Activated CD4-positive, alpha-beta T cell treated with anti-CD3 and anti-CD28 coated beads, Interleukin-2, amount 10 ng/mL, durations not matched to agents 24 days and 14 days (primary cell): Measurements from ENCODE around the gene SNORC. TPM values are rescaled to one million over a fixed set of nuclear protein-coding genes. Genes with fewer than 3 reads are reported as not detected.

Experiments used
- DNase-seq: peaks from one replicate; pipeline ENCODE4 v3.0.0; 2022
- H3K27ac Mint-ChIP-seq: one replicate; pipeline ENCODE4 v1.8.0; 2022; ENCODE audit warnings: mild to moderate bottlenecking, mixed read lengths
- H3K27me3 Mint-ChIP-seq: one replicate; pipeline ENCODE4 v1.8.0; 2022; ENCODE audit warnings: mixed read lengths
- H3K36me3 Mint-ChIP-seq: one replicate; pipeline ENCODE4 v1.8.0; 2022; ENCODE audit warnings: low read depth, mild to moderate bottlenecking, mixed read lengths
- H3K4me1 Mint-ChIP-seq: one replicate; pipeline ENCODE4 v1.8.0; 2021; ENCODE audit warnings: mixed read lengths
- H3K4me3 Mint-ChIP-seq: one replicate; pipeline ENCODE4 v1.8.0; 2022; ENCODE audit warnings: mild to moderate bottlenecking, moderate library complexity, mixed read lengths
- H3K9me3 Mint-ChIP-seq: one replicate; pipeline ENCODE4 v1.8.0; 2021; ENCODE audit warnings: mixed read lengths
- intact Hi-C: fragments of 100-400 bp; cut with micrococcal nuclease; formaldehyde crosslinking; loops from one replicate; pipeline ENCODE4 v1.15.1; 2023
- total RNA-seq: library from RNA; stranded (reverse); gene quantifications from 2 replicates; pipeline ENCODE4 v1.2.3, GENCODE V29; 2022

Gene SNORC
- total RNA-seq, 1 donor from 2014 or later = 1.2 TPM

GRCh38 chr2:232882505-232883115 is 12.5 kb downstream of the SNORC start:
- no peak for DNase-seq
- intact Hi-C loops = no loop called here
- H3K36me3 Mint-ChIP-seq = no peaks in the 10 kb centered on the region

DNA sequence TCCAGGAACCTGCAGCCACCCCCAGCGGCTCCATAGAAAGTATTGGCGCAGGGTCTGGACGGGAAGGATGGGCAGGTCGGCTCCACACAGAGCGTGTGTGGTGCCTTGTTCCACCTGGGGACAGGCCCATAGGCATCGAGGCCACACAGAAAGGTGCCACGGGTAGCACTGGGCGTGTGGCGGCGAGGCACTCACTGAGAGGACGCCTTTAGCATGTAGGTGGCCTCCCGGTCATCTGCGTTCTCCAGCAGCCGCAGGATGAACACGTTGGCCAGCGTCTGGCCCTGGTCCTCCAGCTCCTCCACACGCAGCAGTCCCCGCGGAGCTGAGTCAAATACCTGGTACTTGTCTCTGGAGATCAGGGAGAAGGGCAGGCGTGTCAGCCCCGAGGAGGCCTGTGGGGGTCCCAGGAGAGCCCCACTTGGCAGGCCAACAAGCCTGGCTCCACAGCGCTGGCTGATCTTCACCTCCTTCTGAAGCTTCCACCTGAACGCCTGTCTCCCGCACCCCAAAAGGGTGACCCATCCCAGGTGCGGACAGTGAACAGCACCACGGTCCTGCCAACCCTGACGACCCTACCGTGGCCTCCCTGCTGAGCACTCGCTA is 13.2 kb downstream of the SNORC start:
- Mint-ChIP-seq H3K9me3 (no peaks in the 10 kb centered on the region), H3K36me3 (no peaks in the 10 kb centered on the region), H3K4me1 (no peaks in the 10 kb centered on the region), H3K27me3 (no peaks in the 10 kb centered on the region), H3K27ac (no peak overlapping the region), H3K4me3 (no peak overlapping the region)
- intact Hi-C loops = no loop called here
- no peak for DNase-seq

More at GRCh38 chr2:232882505-232883115, 12.5 kb downstream of the SNORC start:
- no peak overlapping the region for H3K4me3 Mint-ChIP-seq
- H3K9me3 Mint-ChIP-seq = no peaks in the 10 kb centered on the region
- peaks cover 3% of the 10 kb centered on the region for H3K27me3 Mint-ChIP-seq
- no peaks in the 10 kb centered on the region for H3K4me1 Mint-ChIP-seq
- no peak overlapping the region for H3K27ac Mint-ChIP-seq

DNA sequence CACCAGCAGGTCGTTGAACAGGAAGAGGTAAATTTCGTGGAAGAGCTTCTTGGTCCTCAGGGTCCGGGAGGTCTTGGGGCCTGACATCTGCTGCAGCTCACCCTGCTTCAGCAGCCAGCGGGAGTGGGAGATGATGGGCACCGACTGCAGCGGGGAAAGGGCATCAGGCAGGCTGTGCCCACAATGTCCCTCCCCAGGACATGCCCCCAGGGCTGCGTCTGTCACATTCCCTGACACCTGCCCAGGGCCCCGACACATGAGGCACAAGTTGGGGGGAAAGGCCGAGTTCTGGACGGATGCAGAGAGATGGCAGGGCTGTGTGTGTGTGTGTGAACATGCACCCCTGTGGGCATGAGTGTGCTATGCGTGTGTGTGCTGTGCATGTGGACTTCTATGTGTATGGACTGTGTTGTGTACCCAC is 13.9 kb downstream of the SNORC start:
- H3K27ac Mint-ChIP-seq = no peak overlapping the region
- DNase-seq = no peak
- H3K4me1 Mint-ChIP-seq = no peaks in the 10 kb centered on the region
- H3K9me3 Mint-ChIP-seq = no peaks in the 10 kb centered on the region
- intact Hi-C loops = no loop called here
- H3K4me3 Mint-ChIP-seq = no peak overlapping the region
- no peaks in the 10 kb centered on the region for H3K27me3 Mint-ChIP-seq
- no peaks in the 10 kb centered on the region for H3K36me3 Mint-ChIP-seq

GRCh38 chr2:232884549-232885263 is 14.6 kb downstream of the SNORC start:
- intact Hi-C loops = no loop called here
- Mint-ChIP-seq H3K27ac (no peak overlapping the region), H3K4me3 (no peak overlapping the region), H3K36me3 (no peaks in the 10 kb centered on the region), H3K27me3 (no peaks in the 10 kb centered on the region), H3K9me3 (no peaks in the 10 kb centered on the region), H3K4me1 (no peaks in the 10 kb centered on the region)
- no peak for DNase-seq

- Mint-ChIP-seq H3K27ac (no peak overlapping the region), H3K36me3 (no peaks in the 10 kb centered on the region), H3K9me3 (no peaks in the 10 kb centered on the region), H3K4me1 (no peaks in the 10 kb centered on the region), H3K27me3 (no peaks in the 10 kb centered on the region), H3K4me3 (no peak overlapping the region)
- intact Hi-C loops = no loop called here
- no peak for DNase-seq
Measured at GRCh38 chr2:232885264-232885961, 15.3 kb downstream of the SNORC start.

- Mint-ChIP-seq H3K36me3 (no peaks in the 10 kb centered on the region), H3K4me1 (no peaks in the 10 kb centered on the region), H3K27me3 (peaks cover 2% of the 10 kb centered on the region), H3K27ac (no peak overlapping the region), H3K4me3 (no peak overlapping the region), H3K9me3 (no peaks in the 10 kb centered on the region)
- no peak for DNase-seq
- intact Hi-C loops = no loop called here
Measured at GRCh38 chr2:232886176-232886575, 16.1 kb downstream of the SNORC start.

- Mint-ChIP-seq H3K4me3 (no peak overlapping the region), H3K9me3 (no peaks in the 10 kb centered on the region), H3K4me1 (no peaks in the 10 kb centered on the region), H3K36me3 (no peaks in the 10 kb centered on the region), H3K27ac (no peak overlapping the region), H3K27me3 (peaks cover 2% of the 10 kb centered on the region)
- DNase-seq = no peak
- intact Hi-C loops = no loop called here
Measured at GRCh38 chr2:232886632-232887031, 16.6 kb downstream of the SNORC start.

DNA sequence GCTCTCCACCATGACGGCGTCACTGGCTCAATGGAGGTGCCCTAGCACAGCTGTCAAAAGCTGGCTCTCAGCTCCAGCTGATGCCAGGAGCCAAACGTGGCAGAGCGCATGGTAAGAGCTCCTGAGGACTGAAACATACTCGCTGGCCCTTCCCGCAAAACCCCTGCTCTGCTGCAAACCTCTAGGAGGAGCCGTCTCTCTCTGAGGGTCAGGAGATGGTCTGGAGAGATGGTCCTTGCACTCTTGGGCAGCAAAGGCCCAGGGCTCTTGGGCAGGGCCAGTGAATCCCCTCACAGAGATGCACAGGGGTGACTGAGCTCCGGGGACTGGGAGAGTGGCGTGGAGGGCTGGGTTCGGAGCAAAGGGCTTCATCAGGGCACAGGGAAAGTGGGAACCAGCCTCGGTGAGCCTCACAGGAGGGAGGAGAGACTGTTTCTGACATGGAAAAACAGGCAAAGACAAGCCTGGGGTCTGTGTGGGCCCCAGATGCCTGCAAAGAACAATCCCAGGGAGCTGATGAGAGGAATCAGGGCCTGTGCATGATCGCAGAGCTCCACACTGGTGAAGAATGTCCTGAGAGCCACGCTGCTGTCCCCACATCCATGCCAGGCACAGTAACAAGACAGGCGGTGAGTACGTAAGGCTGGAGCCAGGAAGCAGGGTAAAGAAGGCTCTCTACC is 17.2 kb downstream of the SNORC start:
- Mint-ChIP-seq H3K36me3 (no peaks in the 10 kb centered on the region), H3K27me3 (peaks cover 2% of the 10 kb centered on the region), H3K27ac (no peak overlapping the region), H3K4me1 (no peaks in the 10 kb centered on the region), H3K4me3 (no peak overlapping the region), H3K9me3 (no peaks in the 10 kb centered on the region)
- intact Hi-C loops = no loop called here
- DNase-seq = no peak

DNA sequence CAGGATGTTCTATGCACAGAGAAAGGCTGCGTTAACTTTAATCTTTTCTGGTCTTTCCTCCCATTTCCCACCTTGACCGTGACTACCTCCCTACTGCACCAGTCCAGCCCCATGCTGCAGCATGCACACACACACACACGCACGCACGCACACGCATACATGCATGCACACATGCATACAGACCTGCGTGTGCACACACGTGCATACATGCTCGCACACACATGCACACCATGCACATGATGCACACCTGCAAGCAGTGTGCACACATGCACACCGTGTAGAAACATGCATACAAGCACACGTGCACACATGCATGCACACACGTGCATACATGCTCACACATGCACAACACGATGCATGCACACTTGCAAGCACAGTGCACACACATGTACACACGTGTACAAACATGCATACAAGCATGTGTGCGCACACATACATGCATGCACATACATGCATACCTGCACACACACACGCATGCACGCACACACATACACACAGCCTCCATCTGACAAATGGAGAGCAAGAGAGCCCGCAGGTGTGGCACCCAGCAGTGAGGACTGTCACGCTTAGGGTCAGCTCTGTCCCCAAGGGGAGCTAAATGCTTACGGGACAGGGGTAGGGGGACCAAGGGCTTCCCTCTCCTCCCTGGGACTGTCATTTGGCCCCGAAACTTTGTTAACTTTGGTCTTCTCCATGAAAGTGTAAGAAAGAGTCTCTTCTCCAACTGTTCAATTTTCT is 18.2 kb downstream of the SNORC start:
- H3K36me3 Mint-ChIP-seq = no peaks in the 10 kb centered on the region
- DNase-seq = no peak
- H3K9me3 Mint-ChIP-seq = no peaks in the 10 kb centered on the region
- no peak overlapping the region for H3K4me3 Mint-ChIP-seq
- intact Hi-C loops = no loop called here
- H3K4me1 Mint-ChIP-seq = no peaks in the 10 kb centered on the region
- peaks cover 4% of the 10 kb centered on the region for H3K27me3 Mint-ChIP-seq
- no peak overlapping the region for H3K27ac Mint-ChIP-seq

DNA sequence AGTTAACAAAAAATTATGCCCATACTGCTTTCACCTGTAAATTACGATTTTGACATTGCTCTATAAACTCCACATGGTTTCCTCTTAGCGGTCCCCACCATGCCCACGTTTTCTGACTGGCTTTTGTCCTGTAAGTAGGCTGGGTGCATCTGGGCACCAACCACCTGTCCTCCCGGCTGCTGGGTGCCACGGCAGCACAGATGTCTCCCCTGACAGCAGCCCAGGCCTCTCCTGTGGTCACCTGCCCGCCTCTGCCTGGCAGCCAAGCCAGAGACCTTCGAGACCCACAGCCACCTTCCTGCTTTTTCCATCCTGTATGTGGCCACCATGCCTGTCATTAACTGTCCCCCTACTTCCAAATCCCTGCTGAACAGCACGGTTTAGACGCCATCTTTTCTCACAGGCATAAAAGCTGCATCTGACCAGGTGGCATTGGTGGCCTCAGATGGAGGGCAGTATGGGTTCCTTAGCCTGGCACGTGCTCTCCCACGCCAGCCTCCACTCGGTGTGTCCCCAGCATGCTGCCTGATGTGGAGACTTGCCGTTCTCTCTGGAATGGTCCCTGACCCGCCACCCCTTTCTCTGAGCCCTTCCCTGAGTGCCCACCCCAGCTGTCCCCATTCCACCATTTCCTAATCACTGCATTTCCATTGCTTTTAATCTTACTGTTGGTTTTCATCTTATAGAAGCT is 18.9 kb downstream of the SNORC start:
- H3K4me3 Mint-ChIP-seq = no peak overlapping the region
- H3K36me3 Mint-ChIP-seq = no peaks in the 10 kb centered on the region
- intact Hi-C loops = no loop called here
- no peaks in the 10 kb centered on the region for H3K4me1 Mint-ChIP-seq
- H3K27ac Mint-ChIP-seq = no peak overlapping the region
- no peaks in the 10 kb centered on the region for H3K9me3 Mint-ChIP-seq
- no peak for DNase-seq
- peaks cover 4% of the 10 kb centered on the region for H3K27me3 Mint-ChIP-seq

DNA sequence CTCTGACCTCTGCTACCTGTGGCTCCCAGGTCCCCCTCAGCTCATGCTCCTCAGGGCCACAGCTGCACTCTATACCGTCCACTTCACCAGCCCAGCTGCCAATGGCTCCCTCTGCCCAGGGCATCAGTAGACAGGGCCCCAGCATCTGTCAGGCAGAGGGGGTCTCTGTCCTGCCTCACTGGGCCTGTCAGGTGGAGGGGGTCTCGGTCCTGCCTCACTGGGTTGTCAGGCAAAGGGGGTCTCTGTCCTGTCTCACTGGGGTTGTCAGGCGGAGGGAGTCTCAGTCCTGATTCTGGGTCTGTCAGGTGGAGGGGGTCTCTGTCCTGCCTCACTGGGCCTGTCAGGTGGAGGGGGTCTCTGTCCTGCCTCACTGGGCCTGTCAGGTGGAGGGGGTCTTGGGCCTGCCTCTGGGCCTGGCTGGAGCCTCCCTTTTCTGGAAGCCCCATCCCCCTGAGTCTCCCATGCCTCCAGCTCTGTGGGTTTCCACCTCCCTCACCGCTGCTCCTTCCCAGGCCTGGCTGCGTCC is 19.9 kb downstream of the SNORC start:
- no peaks in the 10 kb centered on the region for H3K4me1 Mint-ChIP-seq
- no peaks in the 10 kb centered on the region for H3K9me3 Mint-ChIP-seq
- intact Hi-C loops = no loop called here
- no peak overlapping the region for H3K4me3 Mint-ChIP-seq
- no peak overlapping the region for H3K27ac Mint-ChIP-seq
- H3K27me3 Mint-ChIP-seq = peaks cover 4% of the 10 kb centered on the region
- no peaks in the 10 kb centered on the region for H3K36me3 Mint-ChIP-seq
- DNase-seq = no peak

DNA sequence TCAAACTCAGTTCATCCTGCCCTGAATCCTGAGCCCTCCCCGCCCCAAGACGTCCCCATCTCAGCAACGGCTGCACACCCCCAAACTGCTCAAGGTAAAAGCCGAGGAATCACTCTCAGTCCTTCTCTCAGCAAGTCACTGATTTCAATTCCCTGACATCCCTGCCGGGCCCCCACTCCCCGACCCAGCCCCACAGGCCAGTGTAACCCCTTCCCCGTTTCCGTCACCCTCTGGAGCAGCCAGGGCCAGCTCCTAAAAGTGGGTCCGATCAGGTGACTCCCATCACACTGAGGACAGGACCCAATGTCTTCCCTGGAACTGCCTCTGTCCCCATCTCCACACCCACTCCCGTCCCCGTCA is 20.5 kb downstream of the SNORC start:
- Mint-ChIP-seq H3K4me1 (no peaks in the 10 kb centered on the region), H3K9me3 (no peaks in the 10 kb centered on the region), H3K36me3 (no peaks in the 10 kb centered on the region), H3K4me3 (no peak overlapping the region), H3K27ac (no peak overlapping the region), H3K27me3 (peaks cover 4% of the 10 kb centered on the region)
- DNase-seq = no peak
- intact Hi-C loops = no loop called here
